ENCODE results near the gene IL9R.

GRCh38 chrX:156002507-156002906, 5.0 kb downstream of the IL9R start:
- TF ChIP-seq CTCF (IDR thresholded peaks at IDR 0.05): no peak
- TF ChIP-seq POLR2AphosphoS5 (IDR thresholded peaks at IDR 0.05): no peak
- no peak for TF ChIP-seq POLR2A (IDR thresholded peaks at IDR 0.05; ENCODE audit: low read depth)
- TF ChIP-seq EP300 (IDR thresholded peaks at IDR 0.05): no peak
